Measurements from ENCODE around the gene ZNF836.

DNA sequence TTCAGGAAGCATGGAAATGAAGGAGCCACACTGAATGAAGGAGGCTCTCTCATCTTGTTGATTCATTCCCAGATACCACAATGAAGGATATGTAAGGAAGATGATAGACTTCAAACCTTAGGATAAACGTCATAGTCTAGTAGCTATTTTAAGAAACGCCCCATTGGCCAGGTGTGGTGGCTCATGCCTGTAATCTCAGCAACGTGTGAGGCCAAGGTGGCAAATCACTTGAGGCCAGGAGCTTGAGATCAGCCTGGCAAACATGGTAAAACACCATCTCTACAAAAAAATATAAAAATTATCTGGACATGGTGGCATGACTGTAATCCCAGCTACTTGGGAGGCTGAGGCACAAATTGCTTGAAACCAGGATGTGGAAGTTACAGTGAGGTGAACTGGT lies 58.8 kb downstream of the ZNF836 start:
- TF ChIP-seq EP300 (conservative IDR thresholded peaks at IDR 0.05; ENCODE audit: poor library complexity, severe bottlenecking) (no peak), POLR2AphosphoS5 (IDR thresholded peaks at IDR 0.05) (no peak), MXI1 (conservative IDR thresholded peaks at IDR 0.05; ENCODE audit: poor library complexity, severe bottlenecking) (no peak), TAF1 (IDR thresholded peaks at IDR 0.05; ENCODE audit: low read depth) (no peak), SMC3 (conservative IDR thresholded peaks at IDR 0.05; ENCODE audit: poor library complexity) (no peak), EZH2 (IDR thresholded peaks at IDR 0.05; ENCODE audit: borderline replicate concordance, insufficient read depth, low read length, poor library complexity, severe bottlenecking) (no peak), RAD21 (conservative IDR thresholded peaks at IDR 0.05) (no peak), REST (IDR thresholded peaks at IDR 0.05; ENCODE audit: borderline replicate concordance) (no peak)
- TF ChIP-seq, protein P1, sequence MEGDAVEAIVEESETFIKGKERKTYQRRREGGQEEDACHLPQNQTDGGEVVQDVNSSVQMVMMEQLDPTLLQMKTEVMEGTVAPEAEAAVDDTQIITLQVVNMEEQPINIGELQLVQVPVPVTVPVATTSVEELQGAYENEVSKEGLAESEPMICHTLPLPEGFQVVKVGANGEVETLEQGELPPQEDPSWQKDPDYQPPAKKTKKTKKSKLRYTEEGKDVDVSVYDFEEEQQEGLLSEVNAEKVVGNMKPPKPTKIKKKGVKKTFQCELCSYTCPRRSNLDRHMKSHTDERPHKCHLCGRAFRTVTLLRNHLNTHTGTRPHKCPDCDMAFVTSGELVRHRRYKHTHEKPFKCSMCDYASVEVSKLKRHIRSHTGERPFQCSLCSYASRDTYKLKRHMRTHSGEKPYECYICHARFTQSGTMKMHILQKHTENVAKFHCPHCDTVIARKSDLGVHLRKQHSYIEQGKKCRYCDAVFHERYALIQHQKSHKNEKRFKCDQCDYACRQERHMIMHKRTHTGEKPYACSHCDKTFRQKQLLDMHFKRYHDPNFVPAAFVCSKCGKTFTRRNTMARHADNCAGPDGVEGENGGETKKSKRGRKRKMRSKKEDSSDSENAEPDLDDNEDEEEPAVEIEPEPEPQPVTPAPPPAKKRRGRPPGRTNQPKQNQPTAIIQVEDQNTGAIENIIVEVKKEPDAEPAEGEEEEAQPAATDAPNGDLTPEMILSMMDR (IDR thresholded peaks at IDR 0.05; ENCODE audit: poor library complexity, severe bottlenecking) = no peak
